H54 (cell line): ENCODE measurements around the gene ARL4C.

Experiments
- DNase-seq: peaks from one replicate; pipeline ENCODE4 v3.0.0; 2011; ENCODE audit warnings: low spot score, mixed read lengths; ENCODE audit not compliant: insufficient read length
- FAIRE-seq: peaks from 3 replicates; lab custom pipeline; 2011; peaks lifted over from hg19 to GRCh38; lab: Jason Lieb, UNC
- POLR2A ChIP-seq: IDR thresholded peaks from 2 replicates; pipeline ENCODE4 v1.6.1; 2011; ENCODE audit warnings: low read depth, mild to moderate bottlenecking, low read length

The ARL4C gene, protein sequence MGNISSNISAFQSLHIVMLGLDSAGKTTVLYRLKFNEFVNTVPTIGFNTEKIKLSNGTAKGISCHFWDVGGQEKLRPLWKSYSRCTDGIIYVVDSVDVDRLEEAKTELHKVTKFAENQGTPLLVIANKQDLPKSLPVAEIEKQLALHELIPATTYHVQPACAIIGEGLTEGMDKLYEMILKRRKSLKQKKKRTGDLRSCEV

DNA sequence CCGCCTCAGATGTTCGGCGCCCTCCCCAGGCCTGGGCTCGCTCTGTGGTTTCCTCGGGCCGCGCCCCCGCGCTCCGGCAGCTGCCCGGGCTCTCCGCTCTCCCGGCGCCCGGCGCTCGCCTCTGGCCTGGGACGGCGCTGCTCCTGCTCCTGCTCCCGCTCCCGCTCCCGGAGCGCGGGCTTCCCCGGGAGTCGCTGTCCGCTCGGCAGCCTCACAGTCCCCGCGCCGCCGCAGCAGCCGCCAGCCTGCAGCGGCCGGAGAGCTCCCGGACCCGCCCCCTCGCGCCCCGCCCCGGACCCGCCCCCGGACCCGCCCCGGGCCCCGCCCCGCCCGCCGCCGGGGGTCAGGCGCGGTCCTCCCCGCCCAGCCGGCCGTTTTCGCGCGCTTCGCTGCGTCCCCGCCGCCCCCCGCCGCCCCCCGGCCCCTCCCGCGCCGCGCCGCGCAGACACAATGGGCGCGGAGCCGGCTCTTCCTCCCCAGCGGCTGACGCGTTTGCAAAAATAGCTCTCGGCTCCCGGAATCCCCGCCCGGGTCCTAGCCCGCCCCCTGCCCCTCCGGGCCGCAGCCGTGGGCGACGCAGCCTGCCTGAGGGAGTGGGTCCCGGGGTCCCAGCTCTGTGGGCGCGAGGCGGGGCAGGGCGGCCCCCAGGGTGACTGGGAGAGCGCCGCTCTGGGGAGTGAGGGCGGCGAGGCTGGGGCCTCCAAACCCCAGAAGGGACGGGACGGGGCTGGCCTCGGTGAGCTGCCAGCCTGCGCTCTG is at the start of gene ARL4C:
Gene ARL4C (minus strand): TSS at position 247 of the 759 bp plus-strand sequence. CDS start 495 bp downstream, outside the sequence.
- DNase-seq = peak; percentile 75
- no peak for FAIRE-seq
- TF ChIP-seq POLR2A = peak; percentile 77

DNA sequence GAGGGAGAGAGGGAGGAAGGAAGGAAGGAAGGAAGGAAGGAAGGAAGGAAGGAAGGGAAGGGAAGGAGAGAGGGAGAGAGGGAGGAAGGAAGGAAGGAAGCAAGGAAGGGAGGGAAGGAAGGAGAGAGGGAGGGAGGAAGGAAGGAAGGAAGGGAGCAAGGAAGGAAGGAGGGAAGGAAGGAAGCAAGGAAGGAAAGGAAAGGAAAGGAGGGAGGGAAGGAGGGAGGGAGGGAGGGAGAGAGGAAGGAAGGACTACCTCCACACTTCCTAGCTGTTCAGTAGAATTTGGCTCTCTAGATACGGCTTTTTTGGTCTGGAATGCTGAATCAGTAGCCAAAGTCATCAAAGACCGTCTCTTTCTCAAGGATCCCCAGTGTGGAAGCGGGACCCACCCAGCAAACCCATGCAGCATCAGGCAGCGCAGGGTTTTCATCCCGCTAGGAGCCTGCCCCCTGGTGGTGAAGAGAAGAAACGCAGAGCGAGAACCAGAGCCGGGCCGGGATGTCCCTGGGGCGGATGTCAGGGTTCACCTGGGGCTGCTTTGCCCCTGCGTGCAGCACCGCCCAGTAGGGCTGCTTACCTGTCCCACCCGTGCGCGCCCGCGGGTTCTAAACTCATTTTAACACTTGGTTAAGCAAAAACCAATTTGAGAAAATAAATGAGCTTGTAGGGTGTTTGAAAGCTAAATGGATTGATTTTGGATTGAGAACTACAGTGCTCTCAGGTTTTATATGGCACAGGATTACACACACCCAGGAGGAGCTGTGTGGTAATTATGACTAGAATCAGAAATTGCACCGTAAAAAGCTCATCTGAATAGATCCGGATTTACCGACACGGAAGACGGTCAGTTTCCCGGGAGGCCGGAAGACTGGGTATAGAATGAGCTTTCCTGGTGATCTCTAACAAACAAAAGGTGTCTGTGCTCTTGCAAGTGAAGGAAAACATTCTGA is 48.1 kb upstream of the ARL4C start:
- FAIRE-seq = no peak
- peak; percentile 82 for DNase-seq
- no peak for TF ChIP-seq POLR2A

DNA sequence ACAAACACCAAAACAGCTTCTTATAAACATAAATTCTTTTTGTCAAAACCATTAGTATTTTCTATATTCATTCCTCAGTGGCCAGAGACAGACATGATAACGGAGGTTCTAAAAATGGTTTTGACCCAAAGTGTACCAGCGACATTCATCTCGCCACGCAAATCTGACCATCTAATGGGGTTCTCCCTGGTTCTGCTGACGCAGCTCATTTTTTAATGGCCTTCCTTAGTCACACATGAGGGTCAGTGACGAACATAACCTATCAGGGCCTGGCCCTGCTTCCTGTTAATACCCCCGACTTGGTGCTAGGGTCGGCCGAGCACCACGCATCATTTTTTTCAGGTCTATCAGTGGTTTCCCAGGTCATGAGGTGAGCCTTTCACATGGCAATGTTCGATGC is 45.9 kb upstream of the ARL4C start:
- no peak for FAIRE-seq
- no peak for DNase-seq
- no peak for TF ChIP-seq POLR2A

DNA sequence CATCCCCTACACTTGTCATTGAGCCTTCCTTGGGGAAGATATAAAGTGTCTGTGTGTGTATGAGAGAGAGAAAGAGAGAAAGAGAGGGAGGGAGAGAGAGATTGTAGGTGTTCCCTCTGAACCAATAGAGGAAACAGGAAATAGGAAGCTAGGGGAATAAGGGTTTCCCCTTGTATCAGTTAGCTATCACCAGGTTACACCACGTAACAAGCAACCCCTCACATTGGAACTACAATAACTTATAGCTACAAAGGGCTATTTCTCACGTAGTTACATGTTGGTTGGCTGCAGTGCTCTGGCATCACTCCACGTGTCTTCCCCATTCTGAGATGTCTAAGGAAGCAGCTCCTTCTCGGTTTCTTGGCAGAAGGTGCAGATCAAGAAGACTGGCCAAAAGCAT is 41.0 kb upstream of the ARL4C start:
- no peak for DNase-seq
- TF ChIP-seq POLR2A = no peak

DNA sequence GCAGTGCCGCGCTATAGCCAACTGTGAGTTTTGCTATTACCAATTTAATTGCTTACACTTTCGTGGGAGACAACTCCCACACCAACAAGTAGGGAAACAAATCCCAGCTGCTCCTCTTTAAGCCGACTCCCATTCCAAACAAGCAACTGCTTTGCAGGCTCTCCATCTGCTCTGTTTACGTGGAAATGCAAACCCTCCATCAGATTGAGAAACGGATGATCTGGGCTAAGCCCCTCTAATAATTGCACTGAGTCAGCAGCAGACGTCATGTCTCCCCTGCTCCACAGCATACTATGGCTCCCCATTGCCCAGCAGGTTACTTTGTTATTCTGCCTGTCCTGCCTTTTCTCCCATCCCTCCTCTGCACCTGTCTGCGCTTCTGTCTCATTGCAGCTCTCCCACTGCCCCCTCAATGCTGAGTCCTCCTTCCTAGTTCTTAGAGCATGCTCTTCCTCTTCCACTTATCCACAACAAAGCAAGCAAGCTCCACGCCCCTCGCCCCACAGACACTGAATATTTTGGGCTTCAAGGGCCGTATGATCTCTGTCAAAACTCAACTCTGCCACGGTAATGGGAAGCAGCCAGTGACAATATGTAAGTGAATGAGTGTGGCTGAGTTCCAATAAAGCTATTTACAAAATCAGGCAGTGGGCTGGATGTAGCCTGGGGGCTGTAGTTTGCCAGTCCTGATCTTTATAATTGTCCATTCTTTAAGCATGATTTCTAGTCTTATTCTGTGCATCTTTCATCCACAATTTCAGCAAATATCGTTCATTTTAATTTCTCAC is 39.5 kb upstream of the ARL4C start:
- FAIRE-seq (no peak), DNase-seq (no peak)
- TF ChIP-seq POLR2A = no peak

More for the DNA sequence above, 41.0 kb upstream of the ARL4C start:
- FAIRE-seq = no peak

DNA sequence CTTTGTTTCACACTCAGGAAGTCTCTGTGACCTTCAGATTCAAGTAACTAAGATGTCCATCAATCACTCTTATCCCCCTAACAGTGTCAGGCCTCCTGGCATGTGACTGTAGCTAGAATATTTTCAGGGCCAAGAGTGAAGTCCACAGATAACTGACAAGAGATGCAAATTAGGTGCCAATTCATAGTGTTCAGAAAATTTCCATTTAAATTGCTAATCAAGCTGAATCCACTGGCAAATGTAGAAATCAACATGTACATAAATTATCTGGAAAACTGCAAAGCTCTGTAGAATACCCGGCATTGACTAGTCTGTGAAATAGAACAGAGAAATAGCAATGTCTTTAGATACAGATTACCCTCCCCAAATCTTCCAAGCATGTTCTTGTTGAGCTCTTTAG is 38.6 kb upstream of the ARL4C start:
- no peak for TF ChIP-seq POLR2A
- DNase-seq (no peak), FAIRE-seq (no peak)

DNA sequence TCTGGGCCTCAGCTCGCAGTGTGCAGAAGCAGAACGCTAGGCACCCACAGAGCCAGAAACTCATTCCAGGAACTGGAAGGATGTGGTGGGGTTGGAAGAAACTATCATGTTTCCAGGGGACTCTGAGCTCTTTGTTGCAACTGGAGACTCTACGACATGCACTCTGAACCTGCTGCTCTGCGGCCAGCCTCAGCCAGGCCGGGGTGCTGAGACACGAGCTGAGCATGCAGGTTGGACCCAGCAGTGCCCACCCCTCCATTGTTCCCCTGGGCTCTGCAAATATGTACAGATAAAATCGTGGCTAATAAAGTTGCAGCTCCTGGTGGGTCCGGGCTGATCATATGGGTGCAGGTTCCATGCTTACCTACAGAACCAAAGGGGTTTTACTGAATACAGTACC is 37.6 kb upstream of the ARL4C start:
- FAIRE-seq (no peak), DNase-seq (no peak)
- TF ChIP-seq POLR2A = no peak

DNA sequence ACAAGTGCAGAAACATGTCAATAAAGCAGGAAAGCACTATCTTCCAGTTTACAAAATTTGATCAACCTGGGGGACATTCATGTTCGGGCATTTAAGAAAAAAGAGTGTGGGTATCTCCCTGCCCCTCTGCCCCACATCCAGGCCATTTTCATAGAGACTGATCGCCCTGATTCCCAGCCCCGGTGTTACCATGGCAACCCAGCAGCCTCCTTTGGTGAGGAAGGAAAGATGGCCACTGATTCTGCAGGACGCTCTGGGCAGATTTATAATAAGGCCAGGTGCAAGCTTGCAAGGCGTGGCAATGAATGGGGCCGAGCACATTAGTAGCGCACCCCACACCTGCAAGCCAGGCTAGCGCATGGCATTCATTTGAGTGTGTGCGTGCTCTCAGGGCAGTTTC is 36.7 kb upstream of the ARL4C start:
- DNase-seq (no peak), FAIRE-seq (no peak)
- TF ChIP-seq POLR2A = no peak

DNA sequence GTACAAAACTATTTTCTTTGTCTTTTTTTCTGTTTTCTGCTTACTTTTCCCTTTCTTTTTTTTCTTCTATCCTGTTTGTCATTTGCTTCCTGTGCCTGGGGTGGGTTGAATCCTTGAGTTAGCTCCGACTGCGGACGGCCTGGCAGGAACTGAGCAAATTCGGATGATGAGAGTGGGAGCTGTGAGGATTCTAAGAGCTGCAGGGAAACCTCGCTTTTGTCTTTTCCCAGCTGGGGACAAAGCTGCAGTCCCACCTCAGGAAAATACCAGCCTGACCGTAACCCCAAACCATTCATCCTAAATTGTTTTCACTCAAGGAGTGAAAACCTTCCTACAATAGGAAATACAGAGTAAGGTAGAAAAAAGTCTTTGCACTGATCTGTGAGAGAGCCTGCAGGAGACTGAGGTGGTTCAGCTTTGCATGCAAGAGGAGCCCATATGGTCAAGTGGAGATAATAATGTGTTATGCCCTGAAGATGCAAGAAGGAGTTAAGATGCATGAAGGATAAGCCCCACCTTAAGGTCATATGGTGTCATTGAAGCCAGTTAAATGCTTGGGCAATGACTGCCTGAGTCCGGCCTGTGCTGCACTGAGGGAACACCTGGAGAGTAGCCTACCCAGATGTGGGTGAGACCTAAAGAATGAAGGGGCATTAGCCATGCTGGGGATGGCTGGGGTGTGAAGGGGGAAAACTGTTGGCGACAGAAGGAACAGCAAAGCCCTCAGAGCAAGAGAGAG is 31.7 kb upstream of the ARL4C start:
- no peak for DNase-seq
- no peak for TF ChIP-seq POLR2A
- FAIRE-seq = no peak

DNA sequence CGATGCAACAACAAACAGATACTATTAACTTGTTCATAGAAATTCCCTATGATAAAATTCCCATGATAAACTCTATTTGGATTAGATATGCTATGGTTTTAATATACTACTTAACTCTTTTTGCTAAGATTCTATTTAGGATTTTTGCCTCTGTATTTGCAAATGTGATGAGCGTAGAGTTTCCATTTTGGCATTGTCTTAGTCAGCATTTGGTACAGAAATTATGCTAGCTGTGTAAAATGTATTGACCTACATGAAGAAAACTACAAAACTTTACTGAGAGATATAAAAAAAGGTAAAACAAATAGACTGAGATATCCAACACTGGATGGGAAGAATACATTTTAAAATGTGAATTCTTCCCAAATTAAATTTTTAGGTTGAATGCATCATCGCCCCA is 29.8 kb upstream of the ARL4C start:
- no peak for TF ChIP-seq POLR2A
- DNase-seq = no peak
- FAIRE-seq = no peak

DNA sequence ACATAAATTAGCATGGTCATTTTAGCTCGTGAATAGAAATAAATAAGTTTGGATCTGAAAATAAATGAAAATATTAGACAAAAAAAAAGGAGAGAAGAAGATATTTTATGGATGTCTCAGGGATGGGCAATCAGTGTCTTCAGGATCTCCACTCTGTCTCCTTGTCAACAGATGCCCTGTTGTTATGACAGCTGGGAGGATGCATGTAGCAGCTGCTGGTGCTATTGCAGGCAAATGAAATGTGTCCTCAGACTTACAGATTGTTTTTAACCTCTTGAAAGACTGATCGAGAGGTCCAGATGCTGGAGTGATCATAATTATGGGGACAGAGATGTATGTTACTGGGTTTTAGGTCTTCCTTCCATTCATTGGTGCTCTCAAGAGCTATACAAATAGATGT is 24.7 kb upstream of the ARL4C start:
- DNase-seq (no peak), FAIRE-seq (no peak)
- no peak for TF ChIP-seq POLR2A

DNA sequence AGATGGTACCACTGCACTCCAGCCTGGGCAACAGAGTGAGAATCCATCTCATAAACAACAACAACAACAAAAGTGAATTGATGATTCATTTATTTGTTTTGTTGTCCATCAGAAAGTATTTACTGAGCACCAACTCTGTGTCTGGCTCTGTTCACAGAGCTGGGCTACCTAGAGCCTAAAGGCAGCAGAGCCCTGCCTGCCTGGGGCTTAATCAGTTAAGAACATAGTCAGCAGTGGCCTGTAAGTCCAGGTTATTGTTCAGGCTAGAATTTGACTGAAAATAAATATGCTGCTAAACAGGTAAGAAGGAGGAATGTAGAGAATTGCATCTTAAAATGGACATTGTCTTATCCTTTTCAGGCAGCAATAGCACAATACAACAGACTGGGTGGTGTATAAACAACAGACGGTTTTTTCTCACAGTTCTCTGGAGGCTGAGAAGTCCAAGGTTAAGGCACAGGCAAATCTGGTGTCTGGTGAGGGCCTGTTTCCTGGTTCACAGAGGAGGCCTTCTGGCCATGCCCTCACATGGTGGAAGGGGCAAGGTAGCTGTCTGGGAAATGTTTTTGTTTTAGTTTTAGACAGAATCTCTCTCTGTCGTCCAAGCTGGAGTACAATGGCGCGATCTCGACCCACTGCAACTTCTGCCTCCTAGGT is 22.2 kb upstream of the ARL4C start:
- FAIRE-seq = no peak
- no peak for DNase-seq
- no peak for TF ChIP-seq POLR2A
